ENCODE results near the gene KIRREL3.

The KIRREL3 gene

DNA sequence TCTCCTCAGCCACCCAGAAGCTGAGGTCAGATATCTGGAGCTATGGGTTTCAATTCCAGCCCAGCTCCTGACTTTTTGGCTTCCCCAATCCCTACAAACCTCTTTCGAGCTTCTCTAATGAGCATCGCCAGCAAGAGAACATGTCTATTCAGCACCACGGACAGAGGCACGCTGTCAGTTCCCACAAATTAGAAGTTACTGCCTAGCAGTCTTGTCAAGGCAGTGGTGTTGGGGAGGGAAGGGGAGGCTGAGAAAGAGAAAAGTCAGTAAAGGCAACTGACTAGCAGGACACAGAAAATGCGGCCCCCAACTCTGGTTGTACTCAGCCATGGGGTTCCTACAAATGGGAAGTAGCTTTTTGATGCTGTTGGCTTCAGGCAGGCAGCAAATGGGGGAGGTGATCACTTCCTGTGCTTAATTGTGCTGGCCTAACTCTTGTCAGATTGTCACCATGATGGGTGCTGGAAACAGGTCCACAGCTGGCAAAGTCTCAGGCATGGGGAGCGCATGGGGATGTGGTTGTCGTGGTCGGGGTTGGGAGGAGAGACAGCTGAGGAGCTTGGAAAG lies 439.2 kb downstream of the KIRREL3 start:
- no peaks in the 10 kb centered on the region for H3K27me3 ChIP-seq (ENCODE audit: insufficient read depth, low read depth)

DNA sequence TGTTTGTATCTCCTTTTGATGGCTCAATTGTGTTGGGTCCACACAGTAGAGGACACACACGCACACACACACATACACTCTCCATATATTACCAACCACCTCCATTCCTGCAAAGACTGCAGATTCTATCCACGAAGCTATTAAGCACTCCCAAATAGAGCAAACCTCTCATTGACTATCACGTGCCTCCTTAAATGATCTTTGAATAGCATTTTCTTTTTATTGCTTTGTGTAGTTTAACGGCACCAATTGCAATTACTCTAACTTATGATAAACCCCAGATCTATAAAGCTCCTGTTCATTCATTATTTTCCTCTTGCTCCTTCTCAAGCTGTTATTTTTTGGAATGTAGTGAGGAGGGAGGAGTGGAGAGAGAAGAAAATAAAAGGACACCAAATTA lies 440.3 kb downstream of the KIRREL3 start:
- H3K9ac ChIP-seq = no peak overlapping the region
- H3K4me2 ChIP-seq = no peak overlapping the region
- TF ChIP-seq CTCF (conservative IDR thresholded peaks at IDR 0.05; ENCODE audit: low read depth, low read length) = no peak
- no peaks in the 10 kb centered on the region for H4K20me1 ChIP-seq (ENCODE audit: insufficient read depth)
- H3K4me3 ChIP-seq (IDR thresholded peaks at IDR 0.05; ENCODE audit: insufficient read depth, low read depth, low read length) = no peak overlapping the region
- H3K79me2 ChIP-seq (ENCODE audit: insufficient read depth, low read depth) = no peaks in the 10 kb centered on the region
- no peaks in the 10 kb centered on the region for H3K4me1 ChIP-seq (ENCODE audit: low read depth, poor library complexity, severe bottlenecking)
- no peak overlapping the region for H3K27ac ChIP-seq
- H3K36me3 ChIP-seq (ENCODE audit: insufficient read depth) = no peaks in the 10 kb centered on the region
- H3K27me3 ChIP-seq (ENCODE audit: insufficient read depth, low read depth) = no peaks in the 10 kb centered on the region
- no peak overlapping the region for H2AFZ ChIP-seq (ENCODE audit: low read depth)

More for the DNA sequence above, 439.2 kb downstream of the KIRREL3 start:
- Histone ChIP-seq H4K20me1 (ENCODE audit: insufficient read depth) (no peaks in the 10 kb centered on the region), H3K4me3 (IDR thresholded peaks at IDR 0.05; ENCODE audit: insufficient read depth, low read depth, low read length) (no peak overlapping the region), H3K27ac (no peak overlapping the region), H3K79me2 (ENCODE audit: insufficient read depth, low read depth) (no peaks in the 10 kb centered on the region), H3K9ac (no peak overlapping the region), H2AFZ (ENCODE audit: low read depth) (no peak overlapping the region), H3K36me3 (ENCODE audit: insufficient read depth) (no peaks in the 10 kb centered on the region), H3K4me2 (no peak overlapping the region), H3K4me1 (ENCODE audit: low read depth, poor library complexity, severe bottlenecking) (no peaks in the 10 kb centered on the region)
- TF ChIP-seq CTCF (conservative IDR thresholded peaks at IDR 0.05; ENCODE audit: low read depth, low read length) = no peak

DNA sequence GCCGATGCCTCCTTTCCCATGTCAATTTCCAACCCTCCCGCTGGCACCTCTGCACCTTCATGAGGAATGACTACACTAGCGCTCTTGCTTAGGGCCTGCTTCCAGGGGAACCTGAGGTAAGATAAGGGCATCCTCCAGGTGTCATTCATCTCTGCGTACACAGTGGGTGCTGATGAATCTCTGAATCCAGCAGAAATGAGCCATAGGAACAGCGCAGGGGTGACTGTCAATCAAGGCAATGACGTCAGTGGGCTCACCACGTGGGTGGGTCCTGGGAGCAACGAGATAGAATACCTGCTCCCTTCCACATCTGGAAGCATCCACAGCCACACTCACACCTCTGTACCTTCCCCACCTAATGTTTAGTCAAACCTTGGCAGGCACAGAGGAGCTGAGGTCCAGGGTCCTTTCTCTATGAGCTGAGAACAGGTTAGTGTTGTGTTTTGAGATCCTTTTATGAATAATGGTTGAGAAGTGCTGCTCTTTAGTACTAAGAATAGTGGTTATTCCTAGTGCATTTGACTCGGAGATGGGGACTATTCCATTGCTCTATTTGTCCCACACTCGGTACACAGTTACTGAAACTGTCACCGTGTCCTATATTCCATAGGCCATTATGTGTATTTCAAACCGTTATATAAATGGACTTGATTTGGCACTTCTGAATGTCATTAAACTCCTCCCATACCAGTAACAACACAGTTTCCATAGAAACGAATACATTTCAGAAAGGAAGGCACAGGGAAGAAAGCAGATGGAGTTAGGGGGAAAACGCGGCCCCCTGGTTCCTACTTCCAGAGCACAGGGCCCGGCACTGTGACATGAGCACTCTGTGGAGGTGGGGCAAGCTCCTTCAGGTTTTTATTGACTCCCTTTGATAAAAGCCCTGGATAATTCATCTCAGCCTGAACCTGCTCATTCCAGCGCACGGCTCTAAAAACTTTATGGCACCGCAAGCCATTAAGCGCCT lies 451.7 kb downstream of the KIRREL3 start:
- Histone ChIP-seq H3K27ac (no peak overlapping the region), H3K27me3 (ENCODE audit: insufficient read depth, low read depth) (no peaks in the 10 kb centered on the region), H3K36me3 (ENCODE audit: insufficient read depth) (no peaks in the 10 kb centered on the region), H3K79me2 (ENCODE audit: insufficient read depth, low read depth) (no peaks in the 10 kb centered on the region), H3K4me2 (no peak overlapping the region), H4K20me1 (ENCODE audit: insufficient read depth) (no peaks in the 10 kb centered on the region), H3K4me1 (ENCODE audit: low read depth, poor library complexity, severe bottlenecking) (no peaks in the 10 kb centered on the region), H3K4me3 (IDR thresholded peaks at IDR 0.05; ENCODE audit: insufficient read depth, low read depth, low read length) (no peak overlapping the region), H3K9ac (no peak overlapping the region), H2AFZ (ENCODE audit: low read depth) (no peak overlapping the region)
- TF ChIP-seq CTCF (conservative IDR thresholded peaks at IDR 0.05; ENCODE audit: low read depth, low read length) = no peak

DNA sequence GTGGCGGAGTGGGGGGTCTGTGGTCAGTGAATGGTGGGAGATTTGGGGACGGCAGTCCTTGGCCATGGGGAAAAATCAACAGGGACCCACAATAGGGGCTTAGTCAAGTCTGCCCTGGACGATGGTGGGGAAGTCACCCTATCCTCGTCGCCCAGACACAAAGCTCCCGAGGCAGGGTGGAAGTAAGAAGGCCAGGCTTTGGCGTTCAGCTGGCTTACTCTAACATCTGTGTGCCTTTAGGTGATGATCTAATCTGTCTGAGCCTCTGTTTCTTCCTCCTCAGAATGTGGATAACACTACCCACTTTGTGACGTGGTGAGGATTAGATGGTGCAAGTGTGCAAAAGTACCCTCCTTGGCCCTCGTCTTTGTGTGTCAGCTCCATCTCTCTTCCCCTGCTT lies 452.9 kb downstream of the KIRREL3 start:
- Histone ChIP-seq H2AFZ (ENCODE audit: low read depth) (no peak overlapping the region), H4K20me1 (ENCODE audit: insufficient read depth) (no peaks in the 10 kb centered on the region), H3K4me2 (no peak overlapping the region), H3K9ac (no peak overlapping the region), H3K36me3 (ENCODE audit: insufficient read depth) (no peaks in the 10 kb centered on the region), H3K27ac (no peak overlapping the region), H3K27me3 (ENCODE audit: insufficient read depth, low read depth) (no peaks in the 10 kb centered on the region), H3K79me2 (ENCODE audit: insufficient read depth, low read depth) (no peaks in the 10 kb centered on the region), H3K4me1 (ENCODE audit: low read depth, poor library complexity, severe bottlenecking) (no peaks in the 10 kb centered on the region), H3K4me3 (IDR thresholded peaks at IDR 0.05; ENCODE audit: insufficient read depth, low read depth, low read length) (no peak overlapping the region)
- TF ChIP-seq CTCF (conservative IDR thresholded peaks at IDR 0.05; ENCODE audit: low read depth, low read length) = no peak
